ENCODE measurements around the gene HOXB2.

Gene HOXB2

DNA sequence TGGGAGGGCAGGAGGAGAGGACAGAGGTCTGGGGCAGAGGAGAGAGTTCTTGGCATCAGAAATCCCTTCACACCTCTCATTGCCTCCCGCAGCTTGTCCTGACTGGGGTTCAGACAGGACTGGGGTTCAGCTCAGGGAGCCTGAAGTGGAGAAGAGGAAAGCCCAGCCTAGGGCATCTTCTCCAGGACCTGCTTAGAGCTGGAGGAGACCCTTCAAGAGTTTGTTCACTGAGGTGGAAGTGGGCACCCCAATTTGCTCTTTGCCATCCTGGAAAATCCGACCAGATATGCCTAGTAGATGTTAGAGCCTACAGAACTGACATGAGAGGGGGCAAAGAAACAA lies 43.1 kb upstream of the HOXB2 start:
- no peak overlapping the region for H3K4me3 ChIP-seq (ENCODE audit: low read depth in 1 of 2, low read length in 2 of 2)
- ATAC-seq (ENCODE audit: insufficient read depth, low read depth) (no peak), DNase-seq (no peak)
- no peak overlapping the region for H3K4me2 ChIP-seq (ENCODE audit: insufficient read depth, low read length)
- H4K20me1 ChIP-seq (ENCODE audit: insufficient read depth, low read length) = no peaks in the 10 kb centered on the region; the same call in 1 of the 2 replicates
- H3K27me3 ChIP-seq (ENCODE audit: insufficient read depth, low read length, poor library complexity) = peaks cover 37% of the 10 kb centered on the region
- no peak overlapping the region for H2AFZ ChIP-seq (ENCODE audit: low read depth, low read length)
- no peak overlapping the region for H3K27ac ChIP-seq (ENCODE audit: low read length)
- TF ChIP-seq, protein P1, sequence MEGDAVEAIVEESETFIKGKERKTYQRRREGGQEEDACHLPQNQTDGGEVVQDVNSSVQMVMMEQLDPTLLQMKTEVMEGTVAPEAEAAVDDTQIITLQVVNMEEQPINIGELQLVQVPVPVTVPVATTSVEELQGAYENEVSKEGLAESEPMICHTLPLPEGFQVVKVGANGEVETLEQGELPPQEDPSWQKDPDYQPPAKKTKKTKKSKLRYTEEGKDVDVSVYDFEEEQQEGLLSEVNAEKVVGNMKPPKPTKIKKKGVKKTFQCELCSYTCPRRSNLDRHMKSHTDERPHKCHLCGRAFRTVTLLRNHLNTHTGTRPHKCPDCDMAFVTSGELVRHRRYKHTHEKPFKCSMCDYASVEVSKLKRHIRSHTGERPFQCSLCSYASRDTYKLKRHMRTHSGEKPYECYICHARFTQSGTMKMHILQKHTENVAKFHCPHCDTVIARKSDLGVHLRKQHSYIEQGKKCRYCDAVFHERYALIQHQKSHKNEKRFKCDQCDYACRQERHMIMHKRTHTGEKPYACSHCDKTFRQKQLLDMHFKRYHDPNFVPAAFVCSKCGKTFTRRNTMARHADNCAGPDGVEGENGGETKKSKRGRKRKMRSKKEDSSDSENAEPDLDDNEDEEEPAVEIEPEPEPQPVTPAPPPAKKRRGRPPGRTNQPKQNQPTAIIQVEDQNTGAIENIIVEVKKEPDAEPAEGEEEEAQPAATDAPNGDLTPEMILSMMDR (IDR thresholded peaks at IDR 0.05; ENCODE audit: borderline replicate concordance, extremely low read depth, low read length, poor library complexity, severe bottlenecking) = no peak
- no peak for TF ChIP-seq EZH2 (IDR thresholded peaks at IDR 0.05; ENCODE audit: borderline replicate concordance, low read depth, low read length, severe bottlenecking)
- H3K4me1 ChIP-seq (ENCODE audit: insufficient read depth, low read length) = peaks cover 6% of the 10 kb centered on the region; the same call in 1 of the 2 replicates
- H3K9me3 ChIP-seq (ENCODE audit: insufficient read depth, low read length, severe bottlenecking) = no peaks in the 10 kb centered on the region
- no peaks in the 10 kb centered on the region for H3K79me2 ChIP-seq (ENCODE audit: insufficient read depth, low read length)
- H3K9ac ChIP-seq (ENCODE audit: low read depth, low read length) = no peak overlapping the region
- no peaks in the 10 kb centered on the region for H3K36me3 ChIP-seq (ENCODE audit: insufficient read depth, low read length)

DNA sequence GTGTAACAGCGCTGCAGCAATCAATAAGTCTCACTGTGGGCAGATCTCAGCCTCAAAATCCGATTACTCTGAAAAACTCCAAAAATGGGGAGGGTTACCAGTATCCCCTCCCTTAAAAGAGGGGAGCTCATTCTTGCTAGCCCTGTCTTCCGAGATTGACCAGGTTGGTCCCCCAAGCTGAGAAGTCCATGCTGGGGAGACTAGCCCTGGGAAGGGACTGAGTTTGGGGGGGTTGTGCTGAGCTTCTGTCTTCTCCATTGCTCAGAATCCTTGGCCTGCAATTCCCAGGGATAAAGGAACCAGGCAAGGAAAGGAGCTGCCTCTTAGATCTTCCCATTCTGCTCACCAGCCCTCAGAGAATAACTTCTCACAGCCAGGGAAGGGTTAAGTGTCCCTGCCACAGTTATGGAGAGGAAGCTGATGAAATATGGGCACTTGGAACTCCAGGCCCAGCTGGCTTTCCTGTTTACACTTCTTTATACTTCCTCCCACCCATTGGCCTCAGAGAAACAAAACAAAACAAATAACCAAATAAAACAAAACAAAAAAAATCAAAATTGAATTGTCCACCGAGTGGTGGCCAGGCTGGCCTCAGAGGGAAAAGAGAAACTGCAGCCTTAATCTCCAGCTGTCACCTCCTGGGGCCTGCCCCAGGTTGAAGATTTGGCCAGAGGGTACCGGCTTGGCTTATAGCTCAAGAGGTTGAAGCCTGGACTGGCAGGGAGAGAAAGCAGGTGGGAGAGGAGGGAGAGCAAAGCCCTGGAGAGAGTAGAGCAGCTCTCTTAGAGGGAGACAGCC lies 42.6 kb upstream of the HOXB2 start:
- no peaks in the 10 kb centered on the region for H3K36me3 ChIP-seq (ENCODE audit: insufficient read depth, low read length)
- no peak overlapping the region for H2AFZ ChIP-seq (ENCODE audit: low read depth, low read length)
- no peak overlapping the region for H3K4me2 ChIP-seq (ENCODE audit: insufficient read depth, low read length)
- DNase-seq (no peak), ATAC-seq (ENCODE audit: insufficient read depth, low read depth) (no peak)
- TF ChIP-seq, protein P1 (IDR thresholded peaks at IDR 0.05; ENCODE audit: borderline replicate concordance, extremely low read depth, low read length, poor library complexity, severe bottlenecking) = no peak
- no peak for TF ChIP-seq EZH2 (IDR thresholded peaks at IDR 0.05; ENCODE audit: borderline replicate concordance, low read depth, low read length, severe bottlenecking)
- no peak overlapping the region for H3K27ac ChIP-seq (ENCODE audit: low read length)
- no peak overlapping the region for H3K9ac ChIP-seq (ENCODE audit: low read depth, low read length)
- no peaks in the 10 kb centered on the region for H3K79me2 ChIP-seq (ENCODE audit: insufficient read depth, low read length)
- H3K4me1 ChIP-seq (ENCODE audit: insufficient read depth, low read length) = peaks cover 6% of the 10 kb centered on the region; the same call in 1 of the 2 replicates
- peaks cover 37% of the 10 kb centered on the region for H3K27me3 ChIP-seq (ENCODE audit: insufficient read depth, low read length, poor library complexity)
- no peaks in the 10 kb centered on the region; the same call in 1 of the 2 replicates for H4K20me1 ChIP-seq (ENCODE audit: insufficient read depth, low read length)
- H3K9me3 ChIP-seq (ENCODE audit: insufficient read depth, low read length, severe bottlenecking) = no peaks in the 10 kb centered on the region
- no peak overlapping the region for H3K4me3 ChIP-seq (ENCODE audit: low read depth in 1 of 2, low read length in 2 of 2)

DNA sequence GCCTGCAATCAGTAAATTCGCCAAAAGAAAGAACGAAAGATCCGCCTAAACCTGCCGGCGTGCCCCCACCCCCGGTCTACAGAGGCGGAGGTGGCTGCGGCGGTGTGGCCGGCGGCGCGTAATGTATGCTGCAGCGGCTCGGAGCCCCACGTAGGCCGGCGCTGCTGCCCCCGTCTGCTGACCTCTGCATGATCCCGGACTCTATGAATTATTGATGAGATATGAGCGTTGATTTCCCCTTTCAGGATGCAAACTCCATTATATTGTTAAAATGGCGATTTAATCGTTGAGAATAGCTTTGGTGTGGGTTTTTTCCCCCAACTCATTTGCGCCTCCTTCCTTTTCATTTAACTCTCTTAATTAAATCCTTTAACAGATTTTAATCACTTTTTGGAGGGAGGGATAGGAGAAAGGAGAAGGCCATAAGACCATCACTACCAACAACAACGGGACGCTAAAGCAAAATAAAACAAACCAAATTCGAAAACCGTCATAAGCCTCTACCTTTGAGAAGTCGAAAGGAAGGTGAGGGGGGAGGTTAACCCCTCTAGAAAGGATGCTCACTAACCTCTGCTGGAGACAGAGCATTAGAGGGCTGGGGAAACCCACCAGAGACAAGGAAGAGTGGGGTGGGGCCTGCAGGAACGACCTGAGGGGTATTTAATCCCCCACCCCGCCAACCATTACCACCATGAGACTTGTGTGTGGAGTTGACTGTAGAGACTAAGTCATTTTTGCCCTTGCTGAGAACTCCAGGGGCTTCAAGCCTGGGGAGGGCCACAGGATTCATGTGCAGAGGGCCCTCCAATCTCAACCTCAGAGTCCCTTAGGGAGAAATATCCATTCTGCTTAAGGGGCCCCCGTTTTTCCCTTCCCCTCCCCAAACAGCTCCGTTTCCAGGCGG lies 41.7 kb upstream of the HOXB2 start:
- no peaks in the 10 kb centered on the region for H3K9me3 ChIP-seq (ENCODE audit: insufficient read depth, low read length, severe bottlenecking)
- no peak overlapping the region for H3K9ac ChIP-seq (ENCODE audit: low read depth, low read length)
- H3K79me2 ChIP-seq (ENCODE audit: insufficient read depth, low read length) = no peaks in the 10 kb centered on the region
- ATAC-seq (ENCODE audit: insufficient read depth, low read depth) (no peak), DNase-seq (no peak)
- H3K4me2 ChIP-seq (ENCODE audit: insufficient read depth, low read length) = no peak overlapping the region
- no peak for TF ChIP-seq EZH2 (IDR thresholded peaks at IDR 0.05; ENCODE audit: borderline replicate concordance, low read depth, low read length, severe bottlenecking)
- TF ChIP-seq, protein P1 (IDR thresholded peaks at IDR 0.05; ENCODE audit: borderline replicate concordance, extremely low read depth, low read length, poor library complexity, severe bottlenecking) = no peak
- H3K27me3 ChIP-seq (ENCODE audit: insufficient read depth, low read length, poor library complexity) = peaks cover 37% of the 10 kb centered on the region
- no peak overlapping the region for H2AFZ ChIP-seq (ENCODE audit: low read depth, low read length)
- H3K4me1 ChIP-seq (ENCODE audit: insufficient read depth, low read length) = peaks cover 6% of the 10 kb centered on the region; the same call in 1 of the 2 replicates
- no peak overlapping the region for H3K27ac ChIP-seq (ENCODE audit: low read length)
- no peaks in the 10 kb centered on the region for H3K36me3 ChIP-seq (ENCODE audit: insufficient read depth, low read length)
- H3K4me3 ChIP-seq (ENCODE audit: low read depth in 1 of 2, low read length in 2 of 2) = no peak overlapping the region
- no peaks in the 10 kb centered on the region; the same call in 1 of the 2 replicates for H4K20me1 ChIP-seq (ENCODE audit: insufficient read depth, low read length)

Data from DND-41 (cell line).